ENCODE results near the gene DLST.

The DLST gene

GRCh38 chr14:74913986-74914573 lies 32.4 kb downstream of the DLST start:
- TF ChIP-seq CTCF (IDR thresholded peaks at IDR 0.05; ENCODE audit: insufficient read depth, low read depth, low read length, missing control alignments), result peak; percentile 91
- peak; percentile 74 for DNase-seq (ENCODE audit: low read depth)
- no peak overlapping the region for H3K4me3 ChIP-seq (ENCODE audit: low read length)

DNA sequence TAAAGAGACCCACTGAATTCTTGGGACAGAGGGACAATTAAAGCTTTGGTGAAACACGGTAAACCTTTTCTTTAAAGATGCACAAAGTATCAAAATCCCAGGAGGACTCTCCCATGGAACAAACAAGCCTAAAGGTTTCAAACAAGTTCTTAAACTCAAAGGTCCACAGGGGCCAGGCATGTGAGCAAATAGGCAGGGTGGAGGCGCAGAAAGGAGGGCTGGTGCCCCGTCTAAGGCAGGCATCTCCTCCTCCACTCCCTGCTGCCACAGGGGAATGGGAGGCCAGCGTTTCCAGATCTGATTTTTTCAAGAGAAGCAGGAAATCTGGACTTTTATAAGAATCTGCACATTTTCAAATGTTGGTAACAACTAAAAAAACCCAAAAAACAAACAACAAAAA lies 33.7 kb downstream of the DLST start:
- no peak overlapping the region for H3K4me3 ChIP-seq (ENCODE audit: low read length)
- TF ChIP-seq CTCF (IDR thresholded peaks at IDR 0.05; ENCODE audit: insufficient read depth, low read depth, low read length, missing control alignments), result no peak
- no peak for DNase-seq (ENCODE audit: low read depth)

DNA sequence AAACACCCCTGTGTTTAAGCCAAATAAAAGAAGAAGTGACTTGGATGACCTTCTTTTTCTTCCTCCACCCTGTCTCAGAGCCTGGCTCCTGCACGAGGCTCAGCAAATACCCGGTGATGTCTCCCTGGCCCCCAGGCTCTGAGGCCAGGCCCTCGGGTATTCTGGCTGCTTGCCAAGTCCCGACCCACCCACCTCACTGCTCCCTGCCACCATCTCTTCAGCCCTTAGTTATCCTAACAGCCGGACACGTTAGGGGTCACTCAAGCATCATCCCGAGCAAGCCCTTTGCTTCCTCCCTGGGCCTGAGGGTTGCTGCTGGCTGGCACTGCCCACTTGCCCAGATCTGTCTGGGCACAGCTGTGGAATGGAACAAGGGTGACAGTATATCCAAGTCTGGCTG lies 34.1 kb downstream of the DLST start:
- no peak for TF ChIP-seq CTCF (IDR thresholded peaks at IDR 0.05; ENCODE audit: insufficient read depth, low read depth, low read length, missing control alignments)
- DNase-seq (ENCODE audit: low read depth), result no peak
- H3K4me3 ChIP-seq (ENCODE audit: low read length), result no peak overlapping the region

DNA sequence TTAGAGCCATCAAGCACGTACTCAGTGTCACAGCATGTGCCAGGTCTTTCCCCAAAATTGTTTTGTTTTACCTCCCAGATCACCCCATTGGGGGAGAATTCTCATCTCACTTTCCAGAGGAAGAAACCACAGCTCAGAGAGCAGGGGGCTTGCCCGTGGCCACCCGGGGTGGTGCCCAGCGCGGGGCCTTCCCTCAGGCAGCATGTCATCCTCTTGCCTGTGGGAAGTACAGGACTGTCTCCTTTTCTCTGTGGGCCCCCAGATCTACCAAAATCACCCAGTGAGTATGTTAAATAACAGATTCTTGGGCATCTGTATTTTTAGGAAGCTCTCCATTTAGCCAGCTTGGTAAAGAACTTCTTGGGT lies 35.4 kb downstream of the DLST start:
- DNase-seq (ENCODE audit: low read depth), result no peak
- no peak for TF ChIP-seq CTCF (IDR thresholded peaks at IDR 0.05; ENCODE audit: insufficient read depth, low read depth, low read length, missing control alignments)
- H3K4me3 ChIP-seq (ENCODE audit: low read length), result no peak overlapping the region

- H3K4me3 ChIP-seq (ENCODE audit: low read length), result no peak overlapping the region
- no peak for TF ChIP-seq CTCF (IDR thresholded peaks at IDR 0.05; ENCODE audit: insufficient read depth, low read depth, low read length, missing control alignments)
These were observed 35.9 kb downstream of the DLST start for GRCh38 chr14:74917646-74918081.

DNA sequence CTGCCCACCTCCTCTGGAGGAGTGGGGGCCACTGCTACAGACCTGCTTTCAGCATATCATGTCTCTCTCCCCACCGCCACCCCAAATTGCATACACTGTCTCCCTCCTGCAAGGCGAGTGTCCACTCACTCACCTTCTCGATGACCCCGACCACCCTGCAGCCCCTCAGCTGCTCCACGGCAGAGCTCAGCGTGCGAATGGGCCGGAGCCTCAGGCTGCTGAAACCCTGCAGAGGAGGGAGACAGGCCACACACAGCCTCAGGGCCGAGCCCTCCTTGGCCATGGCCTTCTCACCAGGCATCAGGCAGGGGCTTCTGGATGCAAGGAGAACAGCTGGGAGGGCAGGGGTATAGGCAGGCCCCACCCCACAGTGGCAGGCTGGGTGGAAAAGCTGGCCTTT lies 36.7 kb downstream of the DLST start:
- DNase-seq (ENCODE audit: low read depth), result no peak
- no peak overlapping the region for H3K4me3 ChIP-seq (ENCODE audit: low read length)
- TF ChIP-seq CTCF (IDR thresholded peaks at IDR 0.05; ENCODE audit: insufficient read depth, low read depth, low read length, missing control alignments), result no peak

More at GRCh38 chr14:74917646-74918081, 35.9 kb downstream of the DLST start:
- no peak for DNase-seq (ENCODE audit: low read depth)

DNA sequence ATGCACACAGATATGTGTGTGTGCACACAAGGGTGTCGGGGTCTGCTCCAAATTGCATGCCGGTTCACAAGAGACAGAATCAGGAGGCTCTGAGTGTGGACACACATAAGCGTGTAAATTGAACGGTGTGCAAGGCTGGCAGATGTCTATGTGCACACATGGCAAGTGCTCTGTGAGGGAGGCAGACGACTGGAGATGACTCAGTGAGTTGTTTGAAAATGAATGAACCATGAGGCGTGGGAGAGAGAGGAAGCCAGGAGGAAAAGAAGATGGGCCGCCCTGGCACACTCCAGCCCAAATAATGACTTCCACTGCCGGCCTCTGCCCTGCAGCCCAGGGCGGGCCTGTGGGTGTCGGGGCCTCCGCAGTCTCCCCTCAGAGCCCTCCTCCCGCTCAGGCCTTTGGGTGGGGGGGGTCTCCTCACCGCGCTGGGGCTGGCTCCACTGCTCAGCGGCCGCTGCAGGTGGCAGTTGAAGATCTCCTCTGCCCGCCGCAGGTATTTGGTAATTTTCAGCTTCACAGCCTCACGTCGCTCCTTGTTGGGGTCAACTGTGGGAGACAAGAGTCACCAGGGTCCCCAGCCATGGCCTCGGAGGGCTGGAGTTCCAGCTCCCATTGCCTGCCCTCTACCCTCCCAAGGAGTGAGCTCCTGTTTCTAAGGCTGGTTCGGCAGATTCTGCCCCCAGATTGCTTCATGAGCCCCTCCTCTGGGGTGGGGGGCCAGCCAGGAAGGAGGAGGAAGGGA lies 37.9 kb downstream of the DLST start:
- no peak for TF ChIP-seq CTCF (IDR thresholded peaks at IDR 0.05; ENCODE audit: insufficient read depth, low read depth, low read length, missing control alignments)
- peak; percentile 48 for DNase-seq (ENCODE audit: low read depth)
- H3K4me3 ChIP-seq (ENCODE audit: low read length), result no peak overlapping the region
